ACC112 (cell line): ENCODE results near the gene LAMA2.

Source experiments
- H2AFZ ChIP-seq: fragments of 200-600 bp; sonication (generic); one replicate; pipeline ENCODE4 v1.6.0; 2017; ENCODE audit warnings: antibody characterized with exemption, low read length; ENCODE audit not compliant: unreplicated experiment
- H3K27ac ChIP-seq: fragments of 200-600 bp; sonication (generic); 2 replicates; pipeline ENCODE4 v1.5.1; 2014; ENCODE audit warnings: low read depth, mild to moderate bottlenecking, antibody characterized with exemption, low read length, moderate library complexity
- H3K27me3 ChIP-seq: fragments of 200-600 bp; sonication (generic); 2 replicates; pipeline ENCODE4 v1.6.1; 2014; ENCODE audit warnings: mild to moderate bottlenecking, antibody characterized with exemption, low read length, moderate library complexity, mixed read lengths; ENCODE audit not compliant: insufficient read depth
- H3K36me3 ChIP-seq: fragments of 200-600 bp; sonication (generic); 2 replicates; pipeline ENCODE4 v1.6.1; 2016; ENCODE audit warnings: mild to moderate bottlenecking, antibody characterized with exemption, low read length, moderate library complexity, mixed read lengths; ENCODE audit not compliant: insufficient read depth
- H3K4me1 ChIP-seq: fragments of 200-600 bp; sonication (generic); one replicate; pipeline ENCODE4 v1.6.1; 2016; ENCODE audit warnings: low read length, mixed read lengths; ENCODE audit not compliant: insufficient read depth, unreplicated experiment, control insufficient read depth
- H3K4me3 ChIP-seq: fragments of 200-600 bp; sonication (generic); 2 replicates; pipeline ENCODE4 v1.5.1; 2014; ENCODE audit warnings: mild to moderate bottlenecking, low read depth, low read length
- H3K79me2 ChIP-seq: fragments of 200-600 bp; sonication (generic); one replicate; pipeline ENCODE4 v1.6.0; 2016; ENCODE audit warnings: low read length; ENCODE audit not compliant: control insufficient read depth, unreplicated experiment, insufficient read depth

Gene LAMA2

GRCh38 chr6:128882991-128883611 is at the start of gene LAMA2:
LAMA2 (plus strand) TSS chr6:128883138; CDS start chr6:128883246, 108 bp downstream.
- Histone ChIP-seq H3K4me1 (peaks cover 25% of the 10 kb centered on the region), H3K36me3 (no peaks in the 10 kb centered on the region), H3K27me3 (no peaks in the 10 kb centered on the region), H3K79me2 (peaks cover 24% of the 10 kb centered on the region), H3K4me3 (peak within 1 kb of the TSS; percentile 86), H3K27ac (peak within 1 kb of the TSS; percentile 67), H2AFZ (peak within 1 kb of the TSS; percentile 96)

GRCh38 chr6:128836761-128837160 is 46.2 kb upstream of the LAMA2 start:
- H3K36me3 ChIP-seq: no peaks in the 10 kb centered on the region
- no peaks in the 10 kb centered on the region for H3K27me3 ChIP-seq
- no peaks in the 10 kb centered on the region for H3K79me2 ChIP-seq
- no peak overlapping the region for H3K27ac ChIP-seq
- no peak overlapping the region for H3K4me3 ChIP-seq
- no peak overlapping the region for H2AFZ ChIP-seq
- peaks cover 3% of the 10 kb centered on the region for H3K4me1 ChIP-seq

GRCh38 chr6:128841518-128841917 is 41.4 kb upstream of the LAMA2 start:
- H3K79me2 ChIP-seq: no peaks in the 10 kb centered on the region
- H3K27ac ChIP-seq: no peak overlapping the region
- H3K27me3 ChIP-seq: no peaks in the 10 kb centered on the region
- no peaks in the 10 kb centered on the region for H3K36me3 ChIP-seq
- H3K4me3 ChIP-seq: no peak overlapping the region
- peaks cover 3% of the 10 kb centered on the region for H3K4me1 ChIP-seq
- H2AFZ ChIP-seq: peak overlapping the region; percentile 35

- Histone ChIP-seq H3K79me2 (no peaks in the 10 kb centered on the region), H2AFZ (no peak overlapping the region), H3K4me3 (no peak overlapping the region), H3K27me3 (no peaks in the 10 kb centered on the region), H3K4me1 (peaks cover 3% of the 10 kb centered on the region), H3K36me3 (no peaks in the 10 kb centered on the region), H3K27ac (no peak overlapping the region)
These were observed 38.3 kb upstream of the LAMA2 start for GRCh38 chr6:128844598-128844997.

- Histone ChIP-seq H3K36me3 (no peaks in the 10 kb centered on the region), H3K4me3 (no peak overlapping the region), H3K27ac (no peak overlapping the region), H3K27me3 (no peaks in the 10 kb centered on the region), H3K4me1 (no peaks in the 10 kb centered on the region), H3K79me2 (no peaks in the 10 kb centered on the region), H2AFZ (no peak overlapping the region)
These were observed 35.3 kb upstream of the LAMA2 start for GRCh38 chr6:128847431-128848210.

DNA sequence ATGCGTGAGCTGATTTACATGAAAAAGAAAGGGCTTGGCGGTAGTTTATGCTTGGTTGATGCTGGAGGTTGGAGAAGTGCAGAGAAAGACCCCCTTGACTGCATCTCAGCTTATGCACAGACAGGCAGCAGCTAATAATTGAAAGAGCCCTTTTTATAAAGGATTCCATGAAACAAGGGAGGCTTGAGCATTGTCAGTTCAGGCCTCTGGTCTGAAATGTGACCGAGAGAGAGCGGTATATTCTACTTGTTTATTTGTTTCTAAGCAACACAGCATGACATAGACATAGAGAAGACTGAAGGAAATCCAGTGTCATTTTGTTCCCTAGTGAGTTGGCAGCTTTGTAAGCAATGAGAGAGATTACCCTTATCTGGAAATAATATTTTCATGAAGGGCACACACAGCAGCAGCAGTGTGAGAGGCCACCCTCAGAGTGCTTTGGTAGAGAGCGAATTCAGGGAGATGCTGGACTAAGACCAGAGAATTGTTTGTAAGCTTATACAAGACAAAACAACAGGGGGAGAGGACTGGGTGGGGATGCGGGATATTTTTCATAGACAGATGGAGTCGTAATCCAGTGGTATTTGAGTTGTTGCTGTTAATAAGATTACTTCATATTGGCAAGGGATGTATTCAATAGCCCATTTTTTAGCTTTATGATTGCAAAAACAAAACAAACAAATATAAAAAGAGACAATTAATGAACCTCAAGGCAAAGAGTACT is 34.6 kb upstream of the LAMA2 start:
- Histone ChIP-seq H3K27me3 (no peaks in the 10 kb centered on the region), H3K36me3 (no peaks in the 10 kb centered on the region), H2AFZ (no peak overlapping the region), H3K4me3 (no peak overlapping the region), H3K27ac (no peak overlapping the region), H3K79me2 (no peaks in the 10 kb centered on the region), H3K4me1 (no peaks in the 10 kb centered on the region)

GRCh38 chr6:128855581-128856085 is 27.3 kb upstream of the LAMA2 start:
- Histone ChIP-seq H3K4me1 (no peaks in the 10 kb centered on the region), H3K27me3 (no peaks in the 10 kb centered on the region), H3K27ac (no peak overlapping the region), H2AFZ (no peak overlapping the region), H3K79me2 (no peaks in the 10 kb centered on the region), H3K36me3 (no peaks in the 10 kb centered on the region), H3K4me3 (no peak overlapping the region)

GRCh38 chr6:128857806-128858205 is 25.1 kb upstream of the LAMA2 start:
- no peaks in the 10 kb centered on the region for H3K27me3 ChIP-seq
- H2AFZ ChIP-seq: no peak overlapping the region
- H3K79me2 ChIP-seq: no peaks in the 10 kb centered on the region

DNA sequence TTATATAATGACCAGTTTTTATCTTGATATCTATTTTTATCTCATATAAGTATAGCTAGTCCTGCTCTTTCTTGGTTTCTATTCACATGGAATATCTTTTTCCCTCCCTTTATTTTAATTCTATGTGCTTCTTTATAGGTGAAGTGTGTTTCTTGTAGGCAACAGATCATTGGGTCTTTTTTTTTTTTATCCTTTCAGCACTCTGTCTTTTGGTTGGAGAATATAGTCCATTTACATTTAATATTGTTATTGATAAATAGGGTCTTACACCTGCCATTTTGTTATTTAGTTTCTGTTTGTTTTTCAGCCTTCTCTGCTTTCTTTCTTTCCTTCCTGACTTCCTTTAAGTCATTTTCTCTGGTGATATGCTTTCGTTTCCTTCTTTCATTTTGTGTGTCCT is 22.2 kb upstream of the LAMA2 start:
- Histone ChIP-seq H3K27ac (no peak overlapping the region), H3K79me2 (no peaks in the 10 kb centered on the region), H3K36me3 (no peaks in the 10 kb centered on the region), H3K27me3 (no peaks in the 10 kb centered on the region), H3K4me3 (no peak overlapping the region), H2AFZ (no peak overlapping the region), H3K4me1 (no peaks in the 10 kb centered on the region)

More at GRCh38 chr6:128857806-128858205, 25.1 kb upstream of the LAMA2 start:
- Histone ChIP-seq H3K4me3 (no peak overlapping the region), H3K4me1 (no peaks in the 10 kb centered on the region), H3K36me3 (no peaks in the 10 kb centered on the region), H3K27ac (no peak overlapping the region)

DNA sequence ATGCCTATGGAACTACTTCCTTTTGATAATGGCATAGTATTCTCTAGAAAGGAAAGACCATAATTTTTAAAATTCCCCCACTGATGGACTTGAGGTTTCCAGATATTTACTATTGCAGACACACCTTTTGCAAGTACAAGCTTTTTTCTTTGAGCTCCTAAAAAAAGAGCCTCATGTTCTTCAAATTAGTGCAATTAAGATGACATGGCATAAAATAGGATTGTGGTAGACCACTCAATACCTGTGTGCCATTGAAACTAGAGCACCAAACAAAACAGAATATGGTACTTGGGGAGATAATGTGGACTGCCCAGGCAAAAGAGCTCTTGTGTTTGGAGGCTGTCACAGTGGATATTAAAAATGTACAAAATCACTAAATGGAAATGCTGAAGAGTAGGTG is 19.0 kb upstream of the LAMA2 start:
- Histone ChIP-seq H3K36me3 (no peaks in the 10 kb centered on the region), H3K4me1 (no peaks in the 10 kb centered on the region), H2AFZ (no peak overlapping the region), H3K4me3 (no peak overlapping the region), H3K27ac (no peak overlapping the region), H3K79me2 (no peaks in the 10 kb centered on the region), H3K27me3 (no peaks in the 10 kb centered on the region)
